Ishikawa (cell line): ENCODE results near the gene CLDN1.
A peak's percentile ranks its signal among the peaks of the same experiment; 100 is the strongest.

Experiments
- CEBPB ChIP-seq: IDR thresholded peaks from 2 replicates; pipeline ENCODE4 v1.6.1; 2012
- CREB1 ChIP-seq: IDR thresholded peaks from 2 replicates; pipeline ENCODE4 v1.6.1; 2012; ENCODE audit warnings: low read depth
- EGR1 ChIP-seq: IDR thresholded peaks from 2 replicates; pipeline ENCODE4 v1.6.1; 2012
- EP300 ChIP-seq: IDR thresholded peaks from 2 replicates; pipeline ENCODE4 v1.6.1; 2012; ENCODE audit warnings: borderline replicate concordance
- FOXM1 ChIP-seq: IDR thresholded peaks from 2 replicates; pipeline ENCODE4 v1.6.1; 2012; ENCODE audit warnings: low read depth, borderline replicate concordance
- MAX ChIP-seq: IDR thresholded peaks from 2 replicates; pipeline ENCODE4 v1.6.1; 2012
- NFIC ChIP-seq: IDR thresholded peaks from 2 replicates; pipeline ENCODE4 v1.6.1; 2012
- RAD21 ChIP-seq: IDR thresholded peaks from 2 replicates; pipeline ENCODE4 v1.6.1; 2012; ENCODE audit warnings: low read depth
- REST ChIP-seq: IDR thresholded peaks from 2 replicates; pipeline ENCODE4 v1.6.1; 2012; ENCODE audit warnings: low read depth, mild to moderate bottlenecking
- TAF1 ChIP-seq: IDR thresholded peaks from 2 replicates; pipeline ENCODE4 v1.6.1; 2012; ENCODE audit warnings: low read depth, mild to moderate bottlenecking
- TCF12 ChIP-seq: IDR thresholded peaks from 2 replicates; pipeline ENCODE4 v1.6.1; 2012; ENCODE audit warnings: low read depth
- TEAD4 ChIP-seq: IDR thresholded peaks from 2 replicates; pipeline ENCODE4 v1.6.1; 2012
- USF1 ChIP-seq: IDR thresholded peaks from 2 replicates; pipeline ENCODE4 v1.6.1; 2012
- YY1 ChIP-seq: IDR thresholded peaks from 2 replicates; pipeline ENCODE4 v1.6.1; 2012; ENCODE audit warnings: low read depth
- ZBTB7A ChIP-seq: IDR thresholded peaks from 2 replicates; pipeline ENCODE4 v1.6.1; 2012; ENCODE audit warnings: low read depth

Gene CLDN1

GRCh38 chr3:190303884-190304283, 18.4 kb downstream of the CLDN1 start:
- TF ChIP-seq EP300 = no peak
- TF ChIP-seq CREB1 = no peak
- TF ChIP-seq FOXM1 = no peak
- TF ChIP-seq RAD21 = no peak
- TF ChIP-seq TAF1 = no peak
- TF ChIP-seq TEAD4 = no peak
- no peak for TF ChIP-seq MAX
- no peak for TF ChIP-seq EGR1
- no peak for TF ChIP-seq CEBPB
- TF ChIP-seq NFIC = no peak
- TF ChIP-seq TCF12 = no peak
- no peak for TF ChIP-seq USF1
- TF ChIP-seq ZBTB7A = no peak
- no peak for TF ChIP-seq YY1
- no peak for TF ChIP-seq REST

GRCh38 chr3:190302212-190302867, 19.9 kb downstream of the CLDN1 start:
- TF ChIP-seq FOXM1 (no peak), CREB1 (no peak), CEBPB (peak; percentile 74), EP300 (no peak), USF1 (no peak), ZBTB7A (no peak)

GRCh38 chr3:190301591-190301990, 20.7 kb downstream of the CLDN1 start:
- no peak for TF ChIP-seq CEBPB
- TF ChIP-seq USF1 = no peak
- no peak for TF ChIP-seq EGR1
- no peak for TF ChIP-seq ZBTB7A
- TF ChIP-seq TEAD4 = no peak
- no peak for TF ChIP-seq EP300
- no peak for TF ChIP-seq RAD21
- TF ChIP-seq TCF12 = no peak
- TF ChIP-seq FOXM1 = no peak
- no peak for TF ChIP-seq MAX
- TF ChIP-seq NFIC = no peak
- no peak for TF ChIP-seq YY1
- TF ChIP-seq REST = no peak
- no peak for TF ChIP-seq CREB1
- no peak for TF ChIP-seq TAF1

- TF ChIP-seq TAF1 = no peak
- no peak for TF ChIP-seq EGR1
- no peak for TF ChIP-seq TEAD4
- no peak for TF ChIP-seq RAD21
- TF ChIP-seq CREB1 = no peak
- TF ChIP-seq FOXM1 = no peak
- TF ChIP-seq NFIC = no peak
- no peak for TF ChIP-seq CEBPB
- no peak for TF ChIP-seq ZBTB7A
- TF ChIP-seq MAX = no peak
These were observed 22.3 kb downstream of the CLDN1 start for GRCh38 chr3:190299969-190300368.

GRCh38 chr3:190294030-190294429, 28.2 kb downstream of the CLDN1 start:
- TF ChIP-seq CREB1 (no peak), ZBTB7A (no peak), TAF1 (no peak), TCF12 (no peak), FOXM1 (no peak), REST (no peak), RAD21 (no peak), YY1 (no peak), NFIC (no peak), EP300 (no peak), EGR1 (no peak), TEAD4 (no peak), USF1 (no peak), MAX (no peak)
